Heart left ventricle (tissue), 13 donors: ENCODE results near the gene SLC26A1.

Experiments used
- POLR2A ChIP-seq, 2 donors: fragments of 450-650 bp; IDR thresholded peaks; one replicate each; pipeline ENCODE4 v1.6.1; 2017; ENCODE audit warnings: antibody characterized with exemption in 2 of 2, mild to moderate bottlenecking in 2 of 2, moderate library complexity in 2 of 2
- TF ChIP-seq, protein P1 (sequence below), 12 donors: fragments of 200-600 bp; sonication (generic) in 4 of 12; IDR thresholded peaks; one replicate each; pipeline versions ENCODE4 v1.5.0 to v1.8.0; 2018 to 2022; ENCODE audit warnings: antibody characterized with exemption in 12 of 12, mild to moderate bottlenecking in 5 of 12
- donor health status: ischemic (EF 13 %, LVEDD 7.1; RV severe dilation, severe dysfunction).
- donor health status: DM: no; HTN: yes; CAD: no.
- donor health status: DM: no; HTN: no; CAD: no.
- donor health status: ischemic (EF 25% LVEDD 6.9; RV normal size, moderate dysfunction).
- donor health status: ischemic (EF 25% LVEDD 5.7; RV mildly dilated, moderate dysfunction).
- donor health status: ischemic (EF 35%, LVEDD 5.7; RV mildly dilated, moderate dysfunction).
- donor health status: nonischemic (EF 11% LVEDD 7.7; RV severe dilation, severe dysfunction).
- donor health status: DM: yes; HTN: yes; CAD: no.
- donor health status: PGD.
- donor health status: ischemic (EF 29% LVEDD 5.4; RV normal size, mild dysfunction).
- donor health status: nonischemic (EF 23%, LVEDD 6.1; RV moderate dilation, normal function).

DNA sequence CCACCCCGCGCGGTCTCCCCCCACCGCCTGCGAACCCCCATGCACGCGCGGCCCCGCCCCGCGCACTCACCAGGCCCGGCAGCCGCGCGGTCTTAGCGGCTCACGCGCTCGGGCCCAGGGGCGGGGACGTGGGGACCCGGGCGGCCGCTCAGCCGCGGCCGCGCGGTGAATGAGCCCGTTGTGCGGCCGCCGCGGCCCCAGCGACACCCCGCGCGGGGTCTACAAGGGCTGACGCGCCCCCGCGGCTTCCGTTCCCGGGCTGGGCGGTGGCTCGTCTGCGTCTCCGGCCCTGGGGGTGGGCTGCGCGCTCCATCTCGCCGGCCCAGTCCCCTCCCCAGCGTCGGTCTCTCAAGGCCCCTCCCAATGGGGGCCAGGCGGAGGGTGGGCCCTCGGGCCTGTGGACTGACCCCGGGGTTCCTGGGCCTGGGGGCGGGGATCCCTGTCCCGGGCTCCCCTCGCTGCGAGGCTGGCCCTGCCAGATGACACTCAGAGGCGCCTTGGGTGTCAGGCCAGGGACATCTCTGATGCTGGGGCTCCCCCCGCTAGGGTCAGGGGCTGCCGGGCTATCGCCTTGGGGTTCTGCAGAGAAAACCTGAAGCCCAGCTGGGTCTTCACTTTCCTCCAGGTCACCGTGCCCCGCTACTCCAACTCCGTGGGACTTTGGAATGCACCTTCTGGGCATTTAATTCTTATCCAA, 4.3 kb upstream of the SLC26A1 start:
- TF ChIP-seq, protein P1, sequence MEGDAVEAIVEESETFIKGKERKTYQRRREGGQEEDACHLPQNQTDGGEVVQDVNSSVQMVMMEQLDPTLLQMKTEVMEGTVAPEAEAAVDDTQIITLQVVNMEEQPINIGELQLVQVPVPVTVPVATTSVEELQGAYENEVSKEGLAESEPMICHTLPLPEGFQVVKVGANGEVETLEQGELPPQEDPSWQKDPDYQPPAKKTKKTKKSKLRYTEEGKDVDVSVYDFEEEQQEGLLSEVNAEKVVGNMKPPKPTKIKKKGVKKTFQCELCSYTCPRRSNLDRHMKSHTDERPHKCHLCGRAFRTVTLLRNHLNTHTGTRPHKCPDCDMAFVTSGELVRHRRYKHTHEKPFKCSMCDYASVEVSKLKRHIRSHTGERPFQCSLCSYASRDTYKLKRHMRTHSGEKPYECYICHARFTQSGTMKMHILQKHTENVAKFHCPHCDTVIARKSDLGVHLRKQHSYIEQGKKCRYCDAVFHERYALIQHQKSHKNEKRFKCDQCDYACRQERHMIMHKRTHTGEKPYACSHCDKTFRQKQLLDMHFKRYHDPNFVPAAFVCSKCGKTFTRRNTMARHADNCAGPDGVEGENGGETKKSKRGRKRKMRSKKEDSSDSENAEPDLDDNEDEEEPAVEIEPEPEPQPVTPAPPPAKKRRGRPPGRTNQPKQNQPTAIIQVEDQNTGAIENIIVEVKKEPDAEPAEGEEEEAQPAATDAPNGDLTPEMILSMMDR (IDR thresholded peaks at IDR 0.05) = no peak
- TF ChIP-seq POLR2A (IDR thresholded peaks at IDR 0.05) = no peak
